NCI-H2196 treated with DMSO at 0.1 percent for 48 hours (cell line): ENCODE measurements around the gene SRSF9.

ENCODE experiments used
- DNase-seq: peaks from one replicate; lab custom pipeline; 2025; ENCODE audit not compliant: unreplicated experiment; lab: John Stamatoyannopoulos, UW

Gene SRSF9

GRCh38 chr12:120483621-120484020 is 14.1 kb upstream of the SRSF9 start:
- DNase-seq: no peak

GRCh38 chr12:120481022-120481767 is 11.6 kb upstream of the SRSF9 start:
- no peak for DNase-seq

- DNase-seq: no peak
Observed at GRCh38 chr12:120480211-120480610, 10.7 kb upstream of the SRSF9 start.

- no peak for DNase-seq
Observed at GRCh38 chr12:120479458-120479857, 9.9 kb upstream of the SRSF9 start.

- no peak for DNase-seq
Observed at GRCh38 chr12:120475643-120476042, 6.1 kb upstream of the SRSF9 start.

GRCh38 chr12:120474616-120474960 is 5.0 kb upstream of the SRSF9 start:
- peak; percentile 23 for DNase-seq

GRCh38 chr12:120473807-120474615 is 4.5 kb upstream of the SRSF9 start:
- DNase-seq: no peak

GRCh38 chr12:120472521-120472920 is 3.0 kb upstream of the SRSF9 start:
- DNase-seq: no peak

- DNase-seq: no peak
Observed at GRCh38 chr12:120470150-120470784, 719 bp upstream of the SRSF9 start.

- no peak for DNase-seq
Observed at GRCh38 chr12:120468821-120469449, 613 bp downstream of the SRSF9 start.

GRCh38 chr12:120468325-120468820 is 1.2 kb downstream of the SRSF9 start:
- no peak for DNase-seq

GRCh38 chr12:120467439-120467838 is 2.1 kb downstream of the SRSF9 start:
- DNase-seq: no peak

- peak; percentile 23 for DNase-seq
Observed at GRCh38 chr12:120466560-120467315, 2.8 kb downstream of the SRSF9 start.

- DNase-seq: no peak
Observed at GRCh38 chr12:120465756-120466155, 3.8 kb downstream of the SRSF9 start.

- DNase-seq: no peak
Observed at GRCh38 chr12:120463712-120464111, 5.8 kb downstream of the SRSF9 start.

GRCh38 chr12:120462099-120462640 is 7.4 kb downstream of the SRSF9 start:
- no peak for DNase-seq

- DNase-seq: no peak
Observed at GRCh38 chr12:120460157-120460556, 9.4 kb downstream of the SRSF9 start.

GRCh38 chr12:120457133-120457532 is 12.4 kb downstream of the SRSF9 start:
- DNase-seq: no peak

- DNase-seq: no peak
Observed at GRCh38 chr12:120455302-120455701, 14.2 kb downstream of the SRSF9 start.

- no peak for DNase-seq
Observed at GRCh38 chr12:120453977-120454376, 15.6 kb downstream of the SRSF9 start.
